Parathyroid adenoma (tissue), 2 donors: ENCODE measurements around the gene FAM149B1.

Source experiments
- H2AFZ ChIP-seq: fragments of 300-600 bp; sonication (generic); one replicate; pipeline ENCODE4 v1.7.0; 2017; ENCODE audit warnings: antibody characterized with exemption, mild to moderate bottlenecking
- H3K27ac ChIP-seq: fragments of 300-600 bp; sonication (generic); one replicate; pipeline ENCODE4 v1.7.0; 2017
- H3K27me3 ChIP-seq: fragments of 300-600 bp; sonication (generic); one replicate; pipeline ENCODE4 v1.7.0; 2017; ENCODE audit warnings: low read length; ENCODE audit not compliant: control insufficient read depth, insufficient read depth
- H3K36me3 ChIP-seq: fragments of 300-600 bp; sonication (generic); one replicate; pipeline ENCODE4 v1.7.0; 2017; ENCODE audit warnings: low read length; ENCODE audit not compliant: control insufficient read depth, insufficient read depth
- H3K4me1 ChIP-seq: fragments of 300-600 bp; sonication (generic); one replicate; pipeline ENCODE4 v1.7.0; 2017; ENCODE audit warnings: control low read depth
- H3K4me2 ChIP-seq: fragments of 300-600 bp; sonication (generic); one replicate; pipeline ENCODE4 v1.7.0; 2017; ENCODE audit warnings: low read length
- H3K4me3 ChIP-seq: fragments of 300-600 bp; sonication (generic); one replicate; pipeline ENCODE4 v1.7.0; 2017; ENCODE audit warnings: low read depth, low read length
- H3K79me2 ChIP-seq: fragments of 300-600 bp; sonication (generic); one replicate; pipeline ENCODE4 v1.7.0; 2017; ENCODE audit warnings: control low read depth
- H3K9ac ChIP-seq: fragments of 300-600 bp; sonication (generic); one replicate; pipeline ENCODE4 v1.7.0; 2017; ENCODE audit warnings: mild to moderate bottlenecking
- H3K9me3 ChIP-seq: fragments of 300-600 bp; sonication (generic); one replicate; pipeline ENCODE4 v1.7.0; 2017; ENCODE audit warnings: low read length; ENCODE audit not compliant: control insufficient read depth
- TF ChIP-seq, protein P1 (sequence below): fragments of 300-600 bp; sonication (generic); IDR thresholded peaks from one replicate; pipeline ENCODE4 v1.7.0; 2017; ENCODE audit warnings: antibody characterized with exemption, mild to moderate bottlenecking
- donor health status: primary hyperparathyroidism.

The FAM149B1 gene

DNA sequence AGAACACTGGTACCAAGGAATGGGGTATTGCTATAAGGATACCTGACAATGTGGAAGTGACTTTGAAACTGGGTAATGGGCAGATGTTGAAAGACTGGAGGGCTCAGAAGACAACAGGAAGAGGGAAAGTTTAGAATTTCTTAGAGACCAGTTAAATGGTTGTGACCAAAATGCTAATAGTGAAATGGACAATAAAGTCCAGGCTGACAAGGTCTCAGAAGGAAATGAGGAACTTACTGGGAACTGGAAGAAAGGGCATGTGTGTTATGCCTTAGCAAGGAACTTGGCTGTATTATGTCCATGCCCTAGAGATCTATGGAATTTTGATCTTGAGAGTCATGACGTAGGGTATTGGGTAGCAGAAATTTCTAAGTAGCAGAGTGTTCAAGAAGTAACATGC, 38.0 kb downstream of the FAM149B1 start:
- no peak overlapping the region for H2AFZ ChIP-seq
- no peak overlapping the region for H3K4me2 ChIP-seq
- H3K9me3 ChIP-seq = no peaks in the 10 kb centered on the region
- TF ChIP-seq, protein P1, sequence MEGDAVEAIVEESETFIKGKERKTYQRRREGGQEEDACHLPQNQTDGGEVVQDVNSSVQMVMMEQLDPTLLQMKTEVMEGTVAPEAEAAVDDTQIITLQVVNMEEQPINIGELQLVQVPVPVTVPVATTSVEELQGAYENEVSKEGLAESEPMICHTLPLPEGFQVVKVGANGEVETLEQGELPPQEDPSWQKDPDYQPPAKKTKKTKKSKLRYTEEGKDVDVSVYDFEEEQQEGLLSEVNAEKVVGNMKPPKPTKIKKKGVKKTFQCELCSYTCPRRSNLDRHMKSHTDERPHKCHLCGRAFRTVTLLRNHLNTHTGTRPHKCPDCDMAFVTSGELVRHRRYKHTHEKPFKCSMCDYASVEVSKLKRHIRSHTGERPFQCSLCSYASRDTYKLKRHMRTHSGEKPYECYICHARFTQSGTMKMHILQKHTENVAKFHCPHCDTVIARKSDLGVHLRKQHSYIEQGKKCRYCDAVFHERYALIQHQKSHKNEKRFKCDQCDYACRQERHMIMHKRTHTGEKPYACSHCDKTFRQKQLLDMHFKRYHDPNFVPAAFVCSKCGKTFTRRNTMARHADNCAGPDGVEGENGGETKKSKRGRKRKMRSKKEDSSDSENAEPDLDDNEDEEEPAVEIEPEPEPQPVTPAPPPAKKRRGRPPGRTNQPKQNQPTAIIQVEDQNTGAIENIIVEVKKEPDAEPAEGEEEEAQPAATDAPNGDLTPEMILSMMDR = no peak
- no peak overlapping the region for H3K9ac ChIP-seq
- no peaks in the 10 kb centered on the region for H3K4me1 ChIP-seq
- H3K27me3 ChIP-seq = no peaks in the 10 kb centered on the region
- no peak overlapping the region for H3K4me3 ChIP-seq
- H3K36me3 ChIP-seq = no peaks in the 10 kb centered on the region
- no peak overlapping the region for H3K27ac ChIP-seq
- no peaks in the 10 kb centered on the region for H3K79me2 ChIP-seq

GRCh38 chr10:73206385-73206784, 38.5 kb downstream of the FAM149B1 start:
- no peaks in the 10 kb centered on the region for H3K79me2 ChIP-seq
- TF ChIP-seq, protein P1 = no peak
- no peak overlapping the region for H3K4me2 ChIP-seq
- H3K27ac ChIP-seq = no peak overlapping the region
- no peak overlapping the region for H3K4me3 ChIP-seq
- no peak overlapping the region for H2AFZ ChIP-seq
- no peaks in the 10 kb centered on the region for H3K9me3 ChIP-seq
- no peak overlapping the region for H3K9ac ChIP-seq
- no peaks in the 10 kb centered on the region for H3K4me1 ChIP-seq
- no peaks in the 10 kb centered on the region for H3K27me3 ChIP-seq
- no peaks in the 10 kb centered on the region for H3K36me3 ChIP-seq

GRCh38 chr10:73207883-73208282, 40.0 kb downstream of the FAM149B1 start:
- H3K79me2 ChIP-seq = no peaks in the 10 kb centered on the region
- no peak overlapping the region for H3K27ac ChIP-seq
- no peak overlapping the region for H2AFZ ChIP-seq
- H3K4me1 ChIP-seq = no peaks in the 10 kb centered on the region
- no peak overlapping the region for H3K4me2 ChIP-seq
- no peak overlapping the region for H3K4me3 ChIP-seq
- H3K36me3 ChIP-seq = no peaks in the 10 kb centered on the region
- TF ChIP-seq, protein P1 = no peak
- no peak overlapping the region for H3K9ac ChIP-seq
- no peaks in the 10 kb centered on the region for H3K27me3 ChIP-seq
- no peaks in the 10 kb centered on the region for H3K9me3 ChIP-seq

DNA sequence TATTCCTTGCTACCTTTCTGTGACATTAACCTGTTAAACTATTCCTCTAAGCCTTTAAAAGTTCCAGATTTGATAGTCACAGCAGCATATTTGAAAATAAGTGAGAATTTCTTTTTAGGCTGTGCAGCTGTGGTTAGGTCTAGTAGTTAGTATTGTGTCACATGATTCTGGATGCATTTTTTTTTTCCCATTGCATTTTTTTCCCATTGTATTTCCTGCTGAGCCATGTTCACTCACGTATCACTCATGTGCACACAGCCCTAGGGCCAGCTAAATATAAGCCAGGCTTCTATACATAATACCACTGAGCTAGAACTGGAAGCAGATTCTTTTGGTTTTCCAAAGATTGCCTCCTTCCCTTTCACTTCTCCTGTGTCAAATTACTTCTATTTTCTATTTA, 41.8 kb downstream of the FAM149B1 start:
- Histone ChIP-seq H3K9me3 (no peaks in the 10 kb centered on the region), H3K36me3 (no peaks in the 10 kb centered on the region), H2AFZ (no peak overlapping the region), H3K4me3 (no peak overlapping the region), H3K4me2 (no peak overlapping the region), H3K9ac (no peak overlapping the region), H3K4me1 (no peaks in the 10 kb centered on the region), H3K27me3 (no peaks in the 10 kb centered on the region), H3K27ac (no peak overlapping the region), H3K79me2 (no peaks in the 10 kb centered on the region)
- TF ChIP-seq, protein P1 = no peak

DNA sequence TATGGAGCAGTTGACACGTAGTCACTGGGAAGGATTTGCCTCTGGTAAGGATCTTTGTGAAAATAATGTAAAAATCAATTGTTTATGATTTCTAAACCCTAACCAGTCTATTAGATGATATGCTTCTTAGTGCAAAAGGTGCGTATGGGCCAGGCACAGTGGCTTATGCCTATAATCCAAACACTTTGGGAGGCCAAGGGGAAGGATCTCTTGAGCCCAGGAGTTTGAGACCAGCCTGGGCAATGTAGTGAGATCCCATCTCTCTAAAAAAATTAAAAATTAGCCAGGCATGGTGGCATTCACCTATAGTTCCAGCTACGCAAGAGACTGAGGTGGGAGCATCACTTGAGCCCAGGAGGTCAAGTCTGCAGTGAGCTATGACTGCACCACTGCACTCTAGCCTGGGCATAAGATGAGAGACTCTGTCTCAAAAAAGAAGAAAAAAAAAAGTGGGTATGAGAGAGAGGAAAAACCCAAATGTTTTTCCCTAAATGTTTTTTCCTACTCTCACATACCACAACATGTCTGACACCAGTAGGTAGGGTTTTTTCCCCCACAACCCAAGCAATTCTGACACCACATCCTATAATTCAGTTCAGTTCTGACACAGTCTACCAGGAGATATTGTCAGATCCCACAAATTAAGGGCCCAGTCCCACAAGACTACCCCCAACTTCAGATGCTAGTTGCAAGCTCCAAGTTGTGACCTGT, 42.6 kb downstream of the FAM149B1 start:
- Histone ChIP-seq H3K36me3 (no peaks in the 10 kb centered on the region), H3K9me3 (no peaks in the 10 kb centered on the region), H3K4me3 (no peak overlapping the region), H3K4me1 (no peaks in the 10 kb centered on the region), H3K79me2 (no peaks in the 10 kb centered on the region), H3K27ac (no peak overlapping the region), H3K9ac (no peak overlapping the region), H2AFZ (no peak overlapping the region), H3K4me2 (no peak overlapping the region), H3K27me3 (no peaks in the 10 kb centered on the region)
- TF ChIP-seq, protein P1 = no peak
